ENCODE data around the gene RDH8. TPM values are rescaled to one million over a fixed set of nuclear protein-coding genes. Genes with fewer than 3 reads are reported as not detected.

The RDH8 gene
- total RNA-seq, 1 donor from 2014 or later, result not detected

GRCh38 chr19:10069046-10069445, 55.8 kb downstream of the RDH8 start:
- Histone ChIP-seq H4K20me1 (ENCODE audit: low read depth) (no peaks in the 10 kb centered on the region), H3K27me3 (peaks cover 3% of the 10 kb centered on the region), H3F3A (ENCODE audit: low read depth) (no peaks in the 10 kb centered on the region), H3K4me1 (no peaks in the 10 kb centered on the region), H2AFZ (replicated peaks) (no peak overlapping the region), H3K27ac (no peak overlapping the region), H3K79me2 (ENCODE audit: low read depth) (no peaks in the 10 kb centered on the region), H3K36me3 (no peaks in the 10 kb centered on the region), H3K9me3 (ENCODE audit: low read depth) (no peaks in the 10 kb centered on the region), H3K9ac (no peak overlapping the region), H3K4me3 (no peak overlapping the region), H3K4me2 (no peak overlapping the region)
- DNase-seq (ENCODE audit: low spot score), result no peak
- no peaks in the 10 kb centered on the region for H3K36me3 Mint-ChIP-seq
- no peak overlapping the region for H3K27ac Mint-ChIP-seq
- no peaks in the 10 kb centered on the region for H3K9me3 Mint-ChIP-seq
- no peaks in the 10 kb centered on the region for H3K4me1 Mint-ChIP-seq
- TF ChIP-seq, protein P1, sequence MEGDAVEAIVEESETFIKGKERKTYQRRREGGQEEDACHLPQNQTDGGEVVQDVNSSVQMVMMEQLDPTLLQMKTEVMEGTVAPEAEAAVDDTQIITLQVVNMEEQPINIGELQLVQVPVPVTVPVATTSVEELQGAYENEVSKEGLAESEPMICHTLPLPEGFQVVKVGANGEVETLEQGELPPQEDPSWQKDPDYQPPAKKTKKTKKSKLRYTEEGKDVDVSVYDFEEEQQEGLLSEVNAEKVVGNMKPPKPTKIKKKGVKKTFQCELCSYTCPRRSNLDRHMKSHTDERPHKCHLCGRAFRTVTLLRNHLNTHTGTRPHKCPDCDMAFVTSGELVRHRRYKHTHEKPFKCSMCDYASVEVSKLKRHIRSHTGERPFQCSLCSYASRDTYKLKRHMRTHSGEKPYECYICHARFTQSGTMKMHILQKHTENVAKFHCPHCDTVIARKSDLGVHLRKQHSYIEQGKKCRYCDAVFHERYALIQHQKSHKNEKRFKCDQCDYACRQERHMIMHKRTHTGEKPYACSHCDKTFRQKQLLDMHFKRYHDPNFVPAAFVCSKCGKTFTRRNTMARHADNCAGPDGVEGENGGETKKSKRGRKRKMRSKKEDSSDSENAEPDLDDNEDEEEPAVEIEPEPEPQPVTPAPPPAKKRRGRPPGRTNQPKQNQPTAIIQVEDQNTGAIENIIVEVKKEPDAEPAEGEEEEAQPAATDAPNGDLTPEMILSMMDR (IDR thresholded peaks at IDR 0.05), result no peak
- TF ChIP-seq EZH2phosphoT487 (IDR thresholded peaks at IDR 0.05) (no peak), EZH2 (IDR thresholded peaks at IDR 0.05) (no peak)
- no peak overlapping the region for H3K4me3 Mint-ChIP-seq
- H3K27me3 Mint-ChIP-seq (ENCODE audit: insufficient read depth, low read depth), result peaks cover 23% of the 10 kb centered on the region

DNA sequence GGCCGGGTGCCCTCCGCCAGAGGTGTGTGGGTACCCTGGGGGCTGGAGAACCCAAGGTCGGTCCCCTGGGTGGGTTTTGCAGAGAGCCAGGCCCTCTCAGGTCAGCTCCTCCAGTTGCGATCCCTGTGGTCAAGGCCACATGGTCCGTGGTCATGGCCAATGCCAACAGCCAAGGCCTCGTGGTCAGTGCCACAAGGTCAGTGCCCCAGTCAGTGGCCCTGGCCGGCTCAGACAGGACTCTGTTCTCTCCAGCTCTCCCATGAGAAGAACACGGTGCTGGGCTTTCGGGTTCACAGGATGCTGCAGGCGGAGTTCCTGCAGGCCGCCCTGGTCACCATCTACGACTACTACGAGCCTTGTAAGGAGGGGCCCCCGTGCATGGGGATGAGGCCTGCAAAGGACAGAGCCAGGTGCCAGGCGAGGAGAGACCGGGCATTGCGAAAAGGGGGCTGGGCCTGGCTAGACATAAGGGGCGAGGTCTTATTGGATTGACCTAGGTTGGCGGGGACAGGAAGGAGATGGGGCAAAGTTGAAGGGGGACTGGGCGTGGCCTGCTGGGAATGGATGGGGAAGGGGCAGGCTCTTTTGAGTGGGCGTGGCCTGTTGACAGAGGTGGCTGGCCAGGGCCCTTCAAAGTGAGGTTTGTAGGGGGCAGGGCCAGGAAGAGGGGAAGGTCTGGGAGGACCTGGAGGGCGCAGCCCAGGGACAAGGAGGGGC, 57.6 kb downstream of the RDH8 start:
- Histone ChIP-seq H3K27me3 (peaks cover under 1% of the 10 kb centered on the region), H3K9me3 (ENCODE audit: low read depth) (no peaks in the 10 kb centered on the region), H3K4me2 (no peak overlapping the region), H3K79me2 (ENCODE audit: low read depth) (no peaks in the 10 kb centered on the region), H3K36me3 (no peaks in the 10 kb centered on the region), H3K4me3 (no peak overlapping the region), H4K20me1 (ENCODE audit: low read depth) (no peaks in the 10 kb centered on the region), H2AFZ (replicated peaks) (no peak overlapping the region), H3K27ac (no peak overlapping the region), H3K9ac (no peak overlapping the region), H3K4me1 (no peaks in the 10 kb centered on the region), H3F3A (ENCODE audit: low read depth) (no peaks in the 10 kb centered on the region)
- no peaks in the 10 kb centered on the region for H3K4me1 Mint-ChIP-seq
- H3K4me3 Mint-ChIP-seq, result no peak overlapping the region
- H3K27ac Mint-ChIP-seq, result no peak overlapping the region
- DNase-seq (ENCODE audit: low spot score), result peak; percentile 39
- H3K27me3 Mint-ChIP-seq (ENCODE audit: insufficient read depth, low read depth), result peaks cover 23% of the 10 kb centered on the region
- TF ChIP-seq, protein P1 (IDR thresholded peaks at IDR 0.05), result no peak
- TF ChIP-seq EZH2 (IDR thresholded peaks at IDR 0.05), result no peak
- no peak for TF ChIP-seq EZH2phosphoT487 (IDR thresholded peaks at IDR 0.05)
- no peaks in the 10 kb centered on the region for H3K36me3 Mint-ChIP-seq
- H3K9me3 Mint-ChIP-seq, result peaks cover 6% of the 10 kb centered on the region

Small RNA genes lying within 50 kb of the gene (microRNA-seq; reads per million reads assigned to microRNA genes)
- gene MIR5589, result not detected

Small RNA genes lying within 50 kb of the gene (small RNA-seq; reads per million reads assigned to genes)
- not detected for gene MIR5589

Other genes with a start within 250 kb of the RDH8 start
- gene ZNF846, start 244.7 kb upstream of the RDH8 start, total RNA-seq (ENCODE audit: low replicate concordance), result 13.1 and 18.0 TPM in 2 replicates
- gene FBXL12, start 194.4 kb upstream of the RDH8 start, total RNA-seq (ENCODE audit: low replicate concordance), result 9.9 and 27.3 TPM in 2 replicates
- 628 and 652 TPM in 2 replicates for gene UBL5, start 185.6 kb upstream of the RDH8 start, total RNA-seq (ENCODE audit: low replicate concordance)
- gene PIN1, start 178.2 kb upstream of the RDH8 start, total RNA-seq (ENCODE audit: low replicate concordance), result 43.4 and 141 TPM in 2 replicates
- gene OLFM2, start 77.0 kb upstream of the RDH8 start, total RNA-seq (ENCODE audit: low replicate concordance), result 11.4 and 26.4 TPM in 2 replicates
- gene COL5A3, start 3.0 kb upstream of the RDH8 start, total RNA-seq (ENCODE audit: low replicate concordance), result 0.15 TPM in 1 of 2 replicates, not detected in the other
- gene SHFL, start 72.8 kb downstream of the RDH8 start, total RNA-seq (ENCODE audit: low replicate concordance), result 0.15 and 2.0 TPM in 2 replicates
- gene ANGPTL6, start 89.2 kb downstream of the RDH8 start, total RNA-seq (ENCODE audit: low replicate concordance), result 0.09 TPM in 1 of 2 replicates, not detected in the other
- 6.6 and 23.3 TPM in 2 replicates for gene PPAN, start 92.9 kb downstream of the RDH8 start, total RNA-seq (ENCODE audit: low replicate concordance)
- 2.2 TPM in 1 of 2 replicates, not detected in the other for gene P2RY11, start 98.2 kb downstream of the RDH8 start, total RNA-seq (ENCODE audit: low replicate concordance)
- gene EIF3G, start 106.4 kb downstream of the RDH8 start, total RNA-seq (ENCODE audit: low replicate concordance), result 170 and 215 TPM in 2 replicates
- 203 and 204 TPM in 2 replicates for gene DNMT1, start 181.5 kb downstream of the RDH8 start, total RNA-seq (ENCODE audit: low replicate concordance)
- 8.5 and 18.8 TPM in 2 replicates for gene S1PR2, start 217.8 kb downstream of the RDH8 start, total RNA-seq (ENCODE audit: low replicate concordance)
- 22.5 and 57.4 TPM in 2 replicates for gene MRPL4, start 238.7 kb downstream of the RDH8 start, total RNA-seq (ENCODE audit: low replicate concordance)